ENCODE results near the gene SPG11. TPM values are rescaled to one million over a fixed set of nuclear protein-coding genes. Genes with fewer than 3 reads are reported as not detected.
"Not testable (repeated sequence)": the region's sequence is repeated elsewhere in the genome, so short reads cannot be mapped to it uniquely, and the experiment has no call there.

The SPG11 gene
- total RNA-seq, 4 donors from 2014 or later: 45.2 to 82.8 (median 55.5) TPM

GRCh38 chr15:44566155-44566540 lies 97.3 kb downstream of the SPG11 start:
- no peak overlapping the region for H3K27ac ChIP-seq
- no peak for ATAC-seq
- H3K27me3 ChIP-seq: no peaks in the 10 kb centered on the region
- H3K9me3 ChIP-seq: no peaks in the 10 kb centered on the region
- 100% methylated on average over 4 of the region's 4 CpGs; no CpG with 5 or more reads in 1 of the 2 donors for WGBS, 2 donors (ENCODE audit: low coverage in 1 of 2)
- no peak overlapping the region for H3K4me3 ChIP-seq
- TF ChIP-seq POLR2A (IDR thresholded peaks at IDR 0.05): no peak
- TF ChIP-seq POLR2AphosphoS5 (IDR thresholded peaks at IDR 0.05): no peak
- TF ChIP-seq CTCF (IDR thresholded peaks at IDR 0.05): no peak
- no peaks in the 10 kb centered on the region for H3K4me1 ChIP-seq
- H3K36me3 ChIP-seq: peaks cover 13 to 100% of the 10 kb centered on the region in 2 donors

DNA sequence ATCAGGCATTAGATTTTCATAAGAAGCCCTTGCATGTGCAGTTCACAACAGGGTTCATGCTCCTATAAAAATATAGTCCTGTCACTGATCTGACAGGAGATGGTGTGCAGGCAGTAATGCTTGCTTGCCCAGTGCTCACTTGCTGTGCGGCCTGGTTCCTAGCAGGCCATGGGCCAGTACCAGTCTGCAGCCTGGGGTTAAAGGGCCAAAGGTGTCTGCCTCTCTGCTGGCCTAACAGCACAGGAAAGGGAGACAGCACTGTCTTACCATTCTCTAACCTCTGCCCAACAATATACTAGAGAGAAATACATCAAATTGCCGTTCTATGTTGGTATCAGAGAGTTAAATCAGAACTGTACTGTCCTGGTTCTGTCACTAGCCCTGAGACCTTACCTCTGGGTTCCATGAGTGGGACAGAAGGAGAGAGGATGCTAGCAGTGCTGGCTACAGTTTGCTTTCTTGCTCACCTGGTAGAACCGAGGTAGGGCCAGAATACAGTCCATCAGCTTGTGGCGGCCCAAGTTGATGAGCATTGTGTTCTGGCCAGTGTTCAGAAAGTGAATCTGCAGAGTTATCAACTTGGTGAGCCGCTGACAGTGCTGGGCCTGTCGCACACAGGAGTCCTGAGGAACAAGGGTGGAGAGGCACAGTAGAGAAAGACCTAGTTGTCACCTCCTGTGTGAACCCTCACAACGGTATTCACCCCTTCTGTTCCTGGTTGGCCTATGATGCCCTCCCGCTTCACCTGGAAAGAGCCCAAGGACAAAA lies 97.9 kb downstream of the SPG11 start:
- peaks cover 16 to 100% of the 10 kb centered on the region in 2 donors for H3K36me3 ChIP-seq
- H3K4me3 ChIP-seq: no peak overlapping the region
- no peak overlapping the region for H3K27ac ChIP-seq
- H3K4me1 ChIP-seq: no peaks in the 10 kb centered on the region
- no peaks in the 10 kb centered on the region for H3K9me3 ChIP-seq
- no peak for TF ChIP-seq CTCF (IDR thresholded peaks at IDR 0.05)
- no peak for ATAC-seq
- H3K27me3 ChIP-seq: no peaks in the 10 kb centered on the region
- WGBS, 2 donors (ENCODE audit: low coverage in 1 of 2): 96 to 100% methylated on average over 1 to 8 of the region's 8 CpGs

- not testable (repeated sequence) for H3K27ac ChIP-seq, H3K4me1 ChIP-seq, H3K27me3 ChIP-seq, ATAC-seq, H3K9me3 ChIP-seq, H3K4me3 ChIP-seq
- H3K36me3 ChIP-seq: peaks cover 13 to 100% of the 10 kb centered on the region in 2 donors
Observed at GRCh38 chr15:44560926-44561325, 102.5 kb downstream of the SPG11 start.

DNA sequence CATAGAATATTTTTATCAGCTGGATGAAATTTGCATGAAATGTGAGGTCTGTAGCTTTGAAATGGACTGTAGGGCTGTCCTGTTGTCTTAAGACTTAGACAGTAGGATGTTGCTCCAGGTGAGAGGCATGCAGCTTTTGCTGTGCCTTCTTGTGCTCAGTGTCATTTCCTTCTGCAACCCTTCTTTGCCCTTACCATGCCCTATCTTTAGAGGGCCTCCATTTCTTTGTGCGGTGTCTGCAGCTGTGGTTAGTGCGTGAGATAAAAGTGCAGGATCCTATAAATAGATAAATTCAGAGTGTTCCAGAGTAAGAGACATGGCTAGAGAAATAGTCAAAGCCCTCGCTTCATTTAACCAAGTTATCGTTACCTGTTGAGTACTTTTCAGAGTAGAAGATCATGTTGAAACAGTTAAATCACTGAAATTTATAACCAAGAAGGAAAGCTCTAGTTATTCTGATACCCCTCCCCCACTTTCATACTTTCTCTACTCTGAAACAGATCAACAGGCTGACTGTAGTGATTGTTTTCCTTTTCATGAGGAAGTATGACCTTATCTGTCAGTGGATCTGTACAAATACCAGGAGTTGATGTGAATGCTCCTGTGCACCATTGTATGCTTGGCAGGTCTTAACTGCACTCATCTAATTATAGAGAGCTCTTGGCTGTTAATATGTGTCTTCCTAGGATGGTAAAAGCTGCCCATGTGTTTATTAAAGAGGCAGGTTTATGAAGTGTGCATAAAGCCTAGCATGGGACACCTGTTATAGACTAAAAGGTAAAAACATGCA lies 108.3 kb downstream of the SPG11 start:
- H3K36me3 ChIP-seq: peaks cover 0 to 94% of the 10 kb centered on the region in 2 donors
- no peak overlapping the region for H3K4me3 ChIP-seq
- WGBS, 2 donors (ENCODE audit: low coverage in 1 of 2): 82 to 95% methylated on average over 3 to 4 of the region's 4 CpGs
- no peaks in the 10 kb centered on the region for H3K9me3 ChIP-seq
- peaks cover 0 to 8% (median 0%) of the 10 kb centered on the region in 3 donors for H3K4me1 ChIP-seq
- no peak overlapping the region for H3K27ac ChIP-seq
- ATAC-seq: no peak
- TF ChIP-seq POLR2A (IDR thresholded peaks at IDR 0.05): no peak
- no peak for TF ChIP-seq CTCF (IDR thresholded peaks at IDR 0.05)
- TF ChIP-seq POLR2AphosphoS5 (IDR thresholded peaks at IDR 0.05): no peak
- TF ChIP-seq EP300 (IDR thresholded peaks at IDR 0.05): no peak
- H3K27me3 ChIP-seq: no peaks in the 10 kb centered on the region

DNA sequence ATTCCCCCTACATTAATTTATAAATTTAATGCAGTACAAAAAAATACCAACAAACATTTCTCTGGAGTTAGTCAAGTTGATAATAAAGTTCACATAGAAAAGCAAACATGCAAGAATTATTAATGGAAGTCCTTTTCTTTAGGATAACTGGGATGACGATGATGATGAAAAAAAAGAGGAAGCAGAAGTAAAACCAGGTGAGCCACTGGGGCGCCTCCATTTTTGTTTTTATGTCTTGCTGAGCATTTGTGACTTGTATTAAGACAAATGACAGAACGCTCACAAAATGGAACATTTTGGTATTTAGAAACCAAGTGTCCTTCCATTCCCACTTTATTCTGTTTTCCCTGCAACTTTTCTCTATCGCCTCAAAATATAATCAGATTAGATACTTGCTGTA lies 112.7 kb downstream of the SPG11 start:
- Histone ChIP-seq H3K27ac (no peak overlapping the region), H3K27me3 (no peaks in the 10 kb centered on the region), H3K4me1 (peaks cover 0 to 26% (median 6%) of the 10 kb centered on the region in 3 donors), H3K36me3 (peaks cover 0 to 58% of the 10 kb centered on the region in 2 donors), H3K9me3 (no peaks in the 10 kb centered on the region), H3K4me3 (no peak overlapping the region)
- 92 to 94% methylated on average over 3 to 4 of the region's 4 CpGs for WGBS, 2 donors (ENCODE audit: low coverage in 1 of 2)
- TF ChIP-seq POLR2A (IDR thresholded peaks at IDR 0.05): no peak
- no peak for TF ChIP-seq CTCF (IDR thresholded peaks at IDR 0.05)
- no peak for TF ChIP-seq POLR2AphosphoS5 (IDR thresholded peaks at IDR 0.05)
- no peak for TF ChIP-seq EP300 (IDR thresholded peaks at IDR 0.05)
- ATAC-seq: no peak
